Measurements from ENCODE around the gene PIH1D1. TPM values are rescaled to one million over a fixed set of nuclear protein-coding genes. Genes with fewer than 3 reads are reported as not detected.

The PIH1D1 gene
- total and polyA plus RNA-seq, 2 experiments from 2014 or later, result 103 to 164 TPM

DNA sequence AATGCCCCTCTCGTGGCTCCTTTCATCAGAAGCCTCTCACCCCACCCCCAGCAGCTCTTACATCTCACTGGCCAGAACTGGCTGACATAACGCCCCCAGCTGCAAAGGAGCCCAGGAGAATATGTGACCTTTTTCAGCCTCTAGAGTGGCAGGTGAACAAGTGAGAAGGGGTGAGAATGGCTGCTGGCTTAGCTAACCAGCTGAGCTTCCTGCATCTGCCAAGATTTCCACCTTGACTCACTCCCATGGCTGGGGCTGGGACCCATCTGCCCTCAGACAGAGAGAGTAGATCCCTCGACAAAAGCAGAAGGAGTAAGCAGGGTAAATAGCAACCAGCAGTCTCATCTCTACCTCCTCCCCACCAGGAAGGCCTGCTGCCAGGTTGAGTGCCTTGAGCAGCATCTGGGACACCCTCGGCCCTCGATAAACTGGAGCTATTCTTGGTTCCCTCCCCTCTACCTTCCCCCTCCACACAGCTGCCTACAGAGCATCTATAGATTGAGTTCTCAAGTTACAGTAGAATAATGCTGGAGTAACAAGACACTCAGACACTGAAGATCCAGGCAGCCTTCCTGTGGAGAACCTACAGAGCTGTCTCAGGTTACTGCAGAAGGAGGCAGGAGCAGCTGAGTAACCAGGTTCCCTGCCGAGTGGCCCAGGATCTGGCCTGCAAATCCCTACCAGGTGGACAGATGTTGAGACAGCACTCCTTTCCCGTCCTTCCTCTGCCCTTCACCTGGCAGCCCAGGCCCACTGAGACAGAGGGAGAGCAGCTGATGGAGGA, 48.0 kb downstream of the PIH1D1 start:
- Histone ChIP-seq H3K4me1 (ENCODE audit: insufficient read depth) (peaks cover 20% of the 10 kb centered on the region), H3F3A (replicated peaks; ENCODE audit: low read depth) (peaks cover 9% of the 10 kb centered on the region; the same call in 1 of the 2 replicates), H3K27me3 (ENCODE audit: insufficient read depth) (no peaks in the 10 kb centered on the region), H3K4me3 (peak overlapping the region; percentile 15), H3K9me2 (ENCODE audit: insufficient read depth) (0 out of 2 replicates have a peak, but pooled peaks cover 3% of the 10 kb centered on the region), H2AFZ (no peak overlapping the region), H3K27ac (ENCODE audit: low read depth) (peak overlapping the region; percentile 89), H4K20me1 (replicated peaks; ENCODE audit: insufficient read depth) (no peaks in the 10 kb centered on the region), H3K79me2 (replicated peaks; ENCODE audit: insufficient read depth) (no peaks in the 10 kb centered on the region), H3K4me2 (peak overlapping the region; percentile 69), H3K36me3 (ENCODE audit: insufficient read depth) (no peaks in the 10 kb centered on the region)
- ATAC-seq (peak; percentile 98), DNase-seq (ENCODE audit: low spot score) (peak; percentile 96)
- TF ChIP-seq ZNF114 (CRISPR knock-in tag; IDR thresholded peaks at IDR 0.05) (peak; percentile 99), ZNF331 (CRISPR knock-in tag; IDR thresholded peaks at IDR 0.05; ENCODE audit: low read depth) (0 out of 2 replicates have a peak, but pooled peaks have one; percentile 48), EZH2phosphoT487 (IDR thresholded peaks at IDR 0.05; ENCODE audit: unreplicated experiment) (no peak), JUNB (IDR thresholded peaks at IDR 0.05; ENCODE audit: unreplicated experiment) (no peak), EZH2 (IDR thresholded peaks at IDR 0.05; ENCODE audit: low read depth, unreplicated experiment) (no peak), STAT1 (IDR thresholded peaks at IDR 0.05; ENCODE audit: unreplicated experiment) (no peak), POLR2AphosphoS5 (IDR thresholded peaks at IDR 0.05; ENCODE audit: low read depth) (peak; percentile 64), CREB1 (CRISPR knock-in tag; IDR thresholded peaks at IDR 0.05; ENCODE audit: low read depth) (peak; percentile 66), NANOG (IDR thresholded peaks at IDR 0.05; ENCODE audit: borderline replicate concordance) (no peak)
- TF ChIP-seq, protein P1, sequence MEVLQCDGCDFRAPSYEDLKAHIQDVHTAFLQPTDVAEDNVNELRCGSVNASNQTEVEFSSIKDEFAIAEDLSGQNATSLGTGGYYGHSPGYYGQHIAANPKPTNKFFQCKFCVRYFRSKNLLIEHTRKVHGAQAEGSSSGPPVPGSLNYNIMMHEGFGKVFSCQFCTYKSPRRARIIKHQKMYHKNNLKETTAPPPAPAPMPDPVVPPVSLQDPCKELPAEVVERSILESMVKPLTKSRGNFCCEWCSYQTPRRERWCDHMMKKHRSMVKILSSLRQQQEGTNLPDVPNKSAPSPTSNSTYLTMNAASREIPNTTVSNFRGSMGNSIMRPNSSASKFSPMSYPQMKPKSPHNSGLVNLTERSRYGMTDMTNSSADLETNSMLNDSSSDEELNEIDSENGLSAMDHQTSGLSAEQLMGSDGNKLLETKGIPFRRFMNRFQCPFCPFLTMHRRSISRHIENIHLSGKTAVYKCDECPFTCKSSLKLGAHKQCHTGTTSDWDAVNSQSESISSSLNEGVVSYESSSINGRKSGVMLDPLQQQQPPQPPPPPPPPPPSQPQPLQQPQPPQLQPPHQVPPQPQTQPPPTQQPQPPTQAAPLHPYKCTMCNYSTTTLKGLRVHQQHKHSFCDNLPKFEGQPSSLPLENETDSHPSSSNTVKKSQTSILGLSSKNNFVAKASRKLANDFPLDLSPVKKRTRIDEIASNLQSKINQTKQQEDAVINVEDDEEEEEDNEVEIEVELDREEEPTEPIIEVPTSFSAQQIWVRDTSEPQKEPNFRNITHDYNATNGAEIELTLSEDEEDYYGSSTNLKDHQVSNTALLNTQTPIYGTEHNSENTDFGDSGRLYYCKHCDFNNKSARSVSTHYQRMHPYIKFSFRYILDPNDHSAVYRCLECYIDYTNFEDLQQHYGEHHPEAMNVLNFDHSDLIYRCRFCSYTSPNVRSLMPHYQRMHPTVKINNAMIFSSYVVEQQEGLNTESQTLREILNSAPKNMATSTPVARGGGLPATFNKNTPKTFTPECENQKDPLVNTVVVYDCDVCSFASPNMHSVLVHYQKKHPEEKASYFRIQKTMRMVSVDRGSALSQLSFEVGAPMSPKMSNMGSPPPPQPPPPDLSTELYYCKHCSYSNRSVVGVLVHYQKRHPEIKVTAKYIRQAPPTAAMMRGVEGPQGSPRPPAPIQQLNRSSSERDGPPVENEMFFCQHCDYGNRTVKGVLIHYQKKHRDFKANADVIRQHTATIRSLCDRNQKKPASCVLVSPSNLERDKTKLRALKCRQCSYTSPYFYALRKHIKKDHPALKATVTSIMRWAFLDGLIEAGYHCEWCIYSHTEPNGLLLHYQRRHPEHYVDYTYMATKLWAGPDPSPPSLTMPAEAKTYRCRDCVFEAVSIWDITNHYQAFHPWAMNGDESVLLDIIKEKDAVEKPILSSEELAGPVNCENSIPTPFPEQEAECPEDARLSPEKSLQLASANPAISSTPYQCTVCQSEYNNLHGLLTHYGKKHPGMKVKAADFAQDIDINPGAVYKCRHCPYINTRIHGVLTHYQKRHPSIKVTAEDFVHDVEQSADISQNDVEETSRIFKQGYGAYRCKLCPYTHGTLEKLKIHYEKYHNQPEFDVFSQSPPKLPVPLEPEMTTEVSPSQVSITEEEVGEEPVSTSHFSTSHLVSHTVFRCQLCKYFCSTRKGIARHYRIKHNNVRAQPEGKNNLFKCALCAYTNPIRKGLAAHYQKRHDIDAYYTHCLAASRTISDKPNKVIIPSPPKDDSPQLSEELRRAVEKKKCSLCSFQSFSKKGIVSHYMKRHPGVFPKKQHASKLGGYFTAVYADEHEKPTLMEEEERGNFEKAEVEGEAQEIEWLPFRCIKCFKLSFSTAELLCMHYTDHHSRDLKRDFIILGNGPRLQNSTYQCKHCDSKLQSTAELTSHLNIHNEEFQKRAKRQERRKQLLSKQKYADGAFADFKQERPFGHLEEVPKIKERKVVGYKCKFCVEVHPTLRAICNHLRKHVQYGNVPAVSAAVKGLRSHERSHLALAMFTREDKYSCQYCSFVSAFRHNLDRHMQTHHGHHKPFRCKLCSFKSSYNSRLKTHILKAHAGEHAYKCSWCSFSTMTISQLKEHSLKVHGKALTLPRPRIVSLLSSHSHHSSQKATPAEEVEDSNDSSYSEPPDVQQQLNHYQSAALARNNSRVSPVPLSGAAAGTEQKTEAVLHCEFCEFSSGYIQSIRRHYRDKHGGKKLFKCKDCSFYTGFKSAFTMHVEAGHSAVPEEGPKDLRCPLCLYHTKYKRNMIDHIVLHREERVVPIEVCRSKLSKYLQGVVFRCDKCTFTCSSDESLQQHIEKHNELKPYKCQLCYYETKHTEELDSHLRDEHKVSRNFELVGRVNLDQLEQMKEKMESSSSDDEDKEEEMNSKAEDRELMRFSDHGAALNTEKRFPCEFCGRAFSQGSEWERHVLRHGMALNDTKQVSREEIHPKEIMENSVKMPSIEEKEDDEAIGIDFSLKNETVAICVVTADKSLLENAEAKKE (CRISPR knock-in tag; IDR thresholded peaks at IDR 0.05), result peak; percentile 98
- TF ChIP-seq, protein P2, sequence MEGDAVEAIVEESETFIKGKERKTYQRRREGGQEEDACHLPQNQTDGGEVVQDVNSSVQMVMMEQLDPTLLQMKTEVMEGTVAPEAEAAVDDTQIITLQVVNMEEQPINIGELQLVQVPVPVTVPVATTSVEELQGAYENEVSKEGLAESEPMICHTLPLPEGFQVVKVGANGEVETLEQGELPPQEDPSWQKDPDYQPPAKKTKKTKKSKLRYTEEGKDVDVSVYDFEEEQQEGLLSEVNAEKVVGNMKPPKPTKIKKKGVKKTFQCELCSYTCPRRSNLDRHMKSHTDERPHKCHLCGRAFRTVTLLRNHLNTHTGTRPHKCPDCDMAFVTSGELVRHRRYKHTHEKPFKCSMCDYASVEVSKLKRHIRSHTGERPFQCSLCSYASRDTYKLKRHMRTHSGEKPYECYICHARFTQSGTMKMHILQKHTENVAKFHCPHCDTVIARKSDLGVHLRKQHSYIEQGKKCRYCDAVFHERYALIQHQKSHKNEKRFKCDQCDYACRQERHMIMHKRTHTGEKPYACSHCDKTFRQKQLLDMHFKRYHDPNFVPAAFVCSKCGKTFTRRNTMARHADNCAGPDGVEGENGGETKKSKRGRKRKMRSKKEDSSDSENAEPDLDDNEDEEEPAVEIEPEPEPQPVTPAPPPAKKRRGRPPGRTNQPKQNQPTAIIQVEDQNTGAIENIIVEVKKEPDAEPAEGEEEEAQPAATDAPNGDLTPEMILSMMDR (conservative IDR thresholded peaks at IDR 0.05; ENCODE audit: low read depth in 2 of 2), result no peak
- TF ChIP-seq, protein P3, sequence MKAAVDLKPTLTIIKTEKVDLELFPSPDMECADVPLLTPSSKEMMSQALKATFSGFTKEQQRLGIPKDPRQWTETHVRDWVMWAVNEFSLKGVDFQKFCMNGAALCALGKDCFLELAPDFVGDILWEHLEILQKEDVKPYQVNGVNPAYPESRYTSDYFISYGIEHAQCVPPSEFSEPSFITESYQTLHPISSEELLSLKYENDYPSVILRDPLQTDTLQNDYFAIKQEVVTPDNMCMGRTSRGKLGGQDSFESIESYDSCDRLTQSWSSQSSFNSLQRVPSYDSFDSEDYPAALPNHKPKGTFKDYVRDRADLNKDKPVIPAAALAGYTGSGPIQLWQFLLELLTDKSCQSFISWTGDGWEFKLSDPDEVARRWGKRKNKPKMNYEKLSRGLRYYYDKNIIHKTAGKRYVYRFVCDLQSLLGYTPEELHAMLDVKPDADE (IDR thresholded peaks at IDR 0.05), result peak; percentile 27; the same call in 1 of the 2 replicates
- TF ChIP-seq, protein P4, sequence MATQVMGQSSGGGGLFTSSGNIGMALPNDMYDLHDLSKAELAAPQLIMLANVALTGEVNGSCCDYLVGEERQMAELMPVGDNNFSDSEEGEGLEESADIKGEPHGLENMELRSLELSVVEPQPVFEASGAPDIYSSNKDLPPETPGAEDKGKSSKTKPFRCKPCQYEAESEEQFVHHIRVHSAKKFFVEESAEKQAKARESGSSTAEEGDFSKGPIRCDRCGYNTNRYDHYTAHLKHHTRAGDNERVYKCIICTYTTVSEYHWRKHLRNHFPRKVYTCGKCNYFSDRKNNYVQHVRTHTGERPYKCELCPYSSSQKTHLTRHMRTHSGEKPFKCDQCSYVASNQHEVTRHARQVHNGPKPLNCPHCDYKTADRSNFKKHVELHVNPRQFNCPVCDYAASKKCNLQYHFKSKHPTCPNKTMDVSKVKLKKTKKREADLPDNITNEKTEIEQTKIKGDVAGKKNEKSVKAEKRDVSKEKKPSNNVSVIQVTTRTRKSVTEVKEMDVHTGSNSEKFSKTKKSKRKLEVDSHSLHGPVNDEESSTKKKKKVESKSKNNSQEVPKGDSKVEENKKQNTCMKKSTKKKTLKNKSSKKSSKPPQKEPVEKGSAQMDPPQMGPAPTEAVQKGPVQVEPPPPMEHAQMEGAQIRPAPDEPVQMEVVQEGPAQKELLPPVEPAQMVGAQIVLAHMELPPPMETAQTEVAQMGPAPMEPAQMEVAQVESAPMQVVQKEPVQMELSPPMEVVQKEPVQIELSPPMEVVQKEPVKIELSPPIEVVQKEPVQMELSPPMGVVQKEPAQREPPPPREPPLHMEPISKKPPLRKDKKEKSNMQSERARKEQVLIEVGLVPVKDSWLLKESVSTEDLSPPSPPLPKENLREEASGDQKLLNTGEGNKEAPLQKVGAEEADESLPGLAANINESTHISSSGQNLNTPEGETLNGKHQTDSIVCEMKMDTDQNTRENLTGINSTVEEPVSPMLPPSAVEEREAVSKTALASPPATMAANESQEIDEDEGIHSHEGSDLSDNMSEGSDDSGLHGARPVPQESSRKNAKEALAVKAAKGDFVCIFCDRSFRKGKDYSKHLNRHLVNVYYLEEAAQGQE (IDR thresholded peaks at IDR 0.05; ENCODE audit: unreplicated experiment), result no peak
- no peaks in the 10 kb centered on the region; the same call in 2 of the 3 replicates for H3K9me3 Mint-ChIP-seq
- no peaks in the 10 kb centered on the region for H3K36me3 Mint-ChIP-seq (ENCODE audit: low read depth)
- peaks cover 28% of the 10 kb centered on the region for H3K27me3 Mint-ChIP-seq (ENCODE audit: insufficient read depth, low read depth, poor library complexity)
- H3K4me1 Mint-ChIP-seq, result peaks cover 41% of the 10 kb centered on the region
- peak overlapping the region; percentile 45 for H3K4me3 Mint-ChIP-seq
- peak overlapping the region; percentile 96 for H3K27ac Mint-ChIP-seq

Measured in GM23338 (cell line).